PC-3 (cell line): ENCODE results near the gene ATP2B2. TPM values are rescaled to one million over a fixed set of nuclear protein-coding genes. Genes with fewer than 3 reads are reported as not detected.

Source experiments
- ATAC-seq: fragments of 200-7000 bp; cut with Tn5 transposase; 2 replicates; pipeline ENCODE4 v1.9.1; 2020; ENCODE audit warnings: mild to moderate bottlenecking, moderate library complexity
- BruUV-seq: library from RNA; stranded (reverse); fragments of 400-500 nt; replicated peaks from 2 replicates; lab custom pipeline; 2021; lab: Mats Ljungman, UMichigan
- CTCF ChIA-PET: fragments of 300-600 bp; sonication (Branson Sonifier 250); formaldehyde crosslinking; loops from one replicate; lab custom pipeline; 2022; ENCODE audit warnings: antibody characterized with exemption; lab: Charles Lee
- POLR2A ChIA-PET: fragments of 300-600 bp; sonication (Branson Sonifier 250); formaldehyde crosslinking; loops from one replicate; lab custom pipeline; 2022; ENCODE audit warnings: antibody characterized with exemption; ENCODE audit not compliant: unreplicated experiment; lab: Charles Lee
- DNase-seq: peaks from one replicate; pipeline ENCODE4 v3.0.0-alpha.2; 2015
- H2AFZ ChIP-seq: fragments of 300-600 bp; sonication (generic); 2 replicates; pipeline ENCODE4 v1.6.0; 2016; ENCODE audit warnings: antibody characterized with exemption, low read length
- H3F3A ChIP-seq: fragments of 300-600 bp; sonication (generic); one replicate; pipeline ENCODE4 v1.6.0; 2017; ENCODE audit warnings: antibody characterized with exemption, low read length, control low read depth, mild to moderate bottlenecking; ENCODE audit not compliant: unreplicated experiment
- H3K27ac ChIP-seq: fragments of 300-600 bp; sonication (generic); 2 replicates; pipeline ENCODE4 v1.5.1; 2016; ENCODE audit warnings: mild to moderate bottlenecking, low read length
- H3K27me3 ChIP-seq: fragments of 300-600 bp; sonication (generic); 2 replicates; pipeline ENCODE4 v1.6.1; 2016; ENCODE audit warnings: low read length, mixed read lengths
- H3K36me3 ChIP-seq: fragments of 300-600 bp; sonication (generic); 2 replicates; pipeline ENCODE4 v1.6.1; 2016; ENCODE audit warnings: low read depth, mixed run types, low read length, mixed read lengths
- H3K4me1 ChIP-seq: fragments of 300-600 bp; sonication (generic); 2 replicates; pipeline ENCODE4 v1.5.1; 2016; ENCODE audit warnings: low read length; ENCODE audit not compliant: insufficient read depth
- H3K4me2 ChIP-seq: fragments of 300-600 bp; sonication (generic); 2 replicates; pipeline ENCODE4 v1.6.0; 2016; ENCODE audit warnings: low read length
- H3K4me3 ChIP-seq: fragments of 300-600 bp; sonication (generic); 2 replicates; pipeline ENCODE4 v1.5.1; 2016; ENCODE audit warnings: mild to moderate bottlenecking, low read length, mixed read lengths
- H3K79me2 ChIP-seq: fragments of 300-600 bp; sonication (generic); 2 replicates; pipeline ENCODE4 v1.6.1; 2017; ENCODE audit warnings: low read length, mixed read lengths
- H3K9ac ChIP-seq: fragments of 300-600 bp; sonication (generic); 2 replicates; pipeline ENCODE4 v1.6.0; 2016; ENCODE audit warnings: mild to moderate bottlenecking, low read length
- H3K9me2 ChIP-seq: fragments of 300-600 bp; sonication (generic); replicated peaks from 2 replicates; pipeline ENCODE4 v1.6.1; 2016; ENCODE audit warnings: mixed run types, low read length, mixed read lengths
- H3K9me3 ChIP-seq: fragments of 300-600 bp; sonication (generic); 2 replicates; pipeline ENCODE4 v1.6.1; 2016; ENCODE audit warnings: low read length, mixed read lengths
- H4K20me1 ChIP-seq: fragments of 300-600 bp; sonication (generic); 2 replicates; pipeline ENCODE4 v1.6.1; 2016; ENCODE audit warnings: low read length, mixed read lengths
- EZH2 ChIP-seq: fragments of 300-600 bp; sonication (generic); IDR thresholded peaks from one replicate; pipeline ENCODE4 v1.6.1; 2017; ENCODE audit warnings: antibody characterized with exemption, mild to moderate bottlenecking, low read length; ENCODE audit not compliant: unreplicated experiment
- EZH2phosphoT487 ChIP-seq: fragments of 300-600 bp; sonication (generic); IDR thresholded peaks from 2 replicates; pipeline ENCODE4 v1.6.1; 2018; ENCODE audit warnings: mild to moderate bottlenecking, antibody characterized with exemption, low read length, borderline replicate concordance
- intact Hi-C: fragments of 100-400 bp; cut with micrococcal nuclease; formaldehyde crosslinking; loops from 2 replicates; pipeline ENCODE4 v1.9.0; 2023
- total RNA-seq: library from RNA; depleted of rRNA; stranded (reverse); fragments of >200 nt; gene quantifications from 2 replicates; pipeline ENCODE4 v1.2.3, GENCODE V29; 2014
- TF ChIP-seq, protein P1 (sequence below): fragments of 300-600 bp; sonication (generic); conservative IDR thresholded peaks from 2 replicates; pipeline ENCODE4 v1.5.1; 2017; ENCODE audit warnings: antibody characterized with exemption, low read depth, mild to moderate bottlenecking, low read length

The ATP2B2 gene
- total RNA-seq, 1 experiment from 2014 or later: not detected

DNA sequence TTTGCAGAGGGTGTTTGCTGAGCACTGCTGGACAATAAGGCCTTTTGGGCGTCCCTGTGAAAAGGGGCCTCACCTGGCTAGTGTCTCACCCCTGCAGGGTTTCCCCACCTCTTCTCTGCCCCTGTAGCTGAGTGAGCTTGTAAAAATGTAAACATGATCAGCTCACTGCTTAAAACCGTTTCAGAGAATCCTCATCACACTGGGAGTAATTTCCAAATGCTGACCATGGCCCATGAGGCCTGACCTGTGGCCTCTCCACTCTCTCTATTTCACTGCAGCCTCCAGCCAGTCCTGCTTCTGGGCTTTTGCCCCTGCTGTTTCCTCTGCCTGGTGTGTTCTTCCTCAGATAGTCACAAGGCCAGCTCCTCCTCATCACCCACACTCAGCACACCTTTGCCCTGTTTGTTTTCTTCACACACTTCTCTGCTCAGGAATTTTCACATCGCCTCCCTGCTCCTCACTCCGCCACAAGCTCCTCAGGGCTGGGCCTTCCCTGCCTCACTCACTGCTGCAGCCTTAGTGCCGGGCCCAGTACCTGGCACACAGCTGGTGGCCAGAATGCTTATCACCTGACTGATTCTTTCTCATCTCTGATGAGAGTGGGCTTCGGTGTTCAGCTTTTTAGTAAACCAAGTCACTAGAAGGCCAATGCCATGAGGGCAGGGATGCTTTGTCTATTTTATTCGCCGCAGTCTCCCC is 105.2 kb downstream of the ATP2B2 start:
- Histone ChIP-seq H3K4me2 (no peak overlapping the region), H3K9ac (no peak overlapping the region), H3K27ac (no peak overlapping the region), H3K36me3 (no peaks in the 10 kb centered on the region), H3K9me2 (no peaks in the 10 kb centered on the region), H3K79me2 (no peaks in the 10 kb centered on the region), H4K20me1 (no peaks in the 10 kb centered on the region), H3K4me1 (no peaks in the 10 kb centered on the region), H3F3A (no peaks in the 10 kb centered on the region), H3K27me3 (no peaks in the 10 kb centered on the region), H3K9me3 (no peaks in the 10 kb centered on the region), H2AFZ (no peak overlapping the region), H3K4me3 (no peak overlapping the region)
- ChIA-PET CTCF (no interaction called here), POLR2A (no interaction called here)
- TF ChIP-seq EZH2 (no peak), EZH2phosphoT487 (no peak)
- TF ChIP-seq, protein P1, sequence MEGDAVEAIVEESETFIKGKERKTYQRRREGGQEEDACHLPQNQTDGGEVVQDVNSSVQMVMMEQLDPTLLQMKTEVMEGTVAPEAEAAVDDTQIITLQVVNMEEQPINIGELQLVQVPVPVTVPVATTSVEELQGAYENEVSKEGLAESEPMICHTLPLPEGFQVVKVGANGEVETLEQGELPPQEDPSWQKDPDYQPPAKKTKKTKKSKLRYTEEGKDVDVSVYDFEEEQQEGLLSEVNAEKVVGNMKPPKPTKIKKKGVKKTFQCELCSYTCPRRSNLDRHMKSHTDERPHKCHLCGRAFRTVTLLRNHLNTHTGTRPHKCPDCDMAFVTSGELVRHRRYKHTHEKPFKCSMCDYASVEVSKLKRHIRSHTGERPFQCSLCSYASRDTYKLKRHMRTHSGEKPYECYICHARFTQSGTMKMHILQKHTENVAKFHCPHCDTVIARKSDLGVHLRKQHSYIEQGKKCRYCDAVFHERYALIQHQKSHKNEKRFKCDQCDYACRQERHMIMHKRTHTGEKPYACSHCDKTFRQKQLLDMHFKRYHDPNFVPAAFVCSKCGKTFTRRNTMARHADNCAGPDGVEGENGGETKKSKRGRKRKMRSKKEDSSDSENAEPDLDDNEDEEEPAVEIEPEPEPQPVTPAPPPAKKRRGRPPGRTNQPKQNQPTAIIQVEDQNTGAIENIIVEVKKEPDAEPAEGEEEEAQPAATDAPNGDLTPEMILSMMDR: no peak
- no TSS peak for BruUV-seq
- intact Hi-C loops: no loop called here
- no peak for DNase-seq
- ATAC-seq: no peak

DNA sequence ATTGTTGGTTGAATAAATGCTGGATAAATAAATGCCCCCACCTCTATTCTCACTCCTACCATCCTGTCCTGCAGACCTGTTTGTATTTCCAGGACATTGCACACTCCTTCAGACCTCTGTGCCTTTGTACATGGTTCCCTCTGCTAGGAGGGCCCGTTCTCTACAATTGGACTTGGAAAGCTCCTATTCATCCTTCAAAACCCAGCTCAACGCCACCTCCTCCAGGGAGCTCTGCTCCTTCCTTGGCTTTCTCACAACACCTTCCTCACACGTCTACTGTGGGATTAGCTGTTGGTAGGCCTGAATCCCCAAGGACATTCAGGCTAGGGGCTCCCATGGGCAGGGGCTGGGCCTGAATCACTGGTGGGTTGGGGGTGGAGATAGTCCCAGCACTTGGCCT is 105.8 kb downstream of the ATP2B2 start:
- Histone ChIP-seq H2AFZ (no peak overlapping the region), H3K4me2 (no peak overlapping the region), H3K4me1 (no peaks in the 10 kb centered on the region), H4K20me1 (no peaks in the 10 kb centered on the region), H3K4me3 (no peak overlapping the region), H3K9me3 (no peaks in the 10 kb centered on the region), H3F3A (no peaks in the 10 kb centered on the region), H3K9ac (no peak overlapping the region), H3K79me2 (no peaks in the 10 kb centered on the region), H3K27me3 (no peaks in the 10 kb centered on the region), H3K9me2 (no peaks in the 10 kb centered on the region), H3K36me3 (no peaks in the 10 kb centered on the region), H3K27ac (no peak overlapping the region)
- ChIA-PET CTCF (no interaction called here), POLR2A (no interaction called here)
- no TSS peak for BruUV-seq
- ATAC-seq (no peak), DNase-seq (no peak)
- intact Hi-C loops: no loop called here
- TF ChIP-seq, protein P1: no peak
- TF ChIP-seq EZH2phosphoT487: no peak
- TF ChIP-seq EZH2: no peak

DNA sequence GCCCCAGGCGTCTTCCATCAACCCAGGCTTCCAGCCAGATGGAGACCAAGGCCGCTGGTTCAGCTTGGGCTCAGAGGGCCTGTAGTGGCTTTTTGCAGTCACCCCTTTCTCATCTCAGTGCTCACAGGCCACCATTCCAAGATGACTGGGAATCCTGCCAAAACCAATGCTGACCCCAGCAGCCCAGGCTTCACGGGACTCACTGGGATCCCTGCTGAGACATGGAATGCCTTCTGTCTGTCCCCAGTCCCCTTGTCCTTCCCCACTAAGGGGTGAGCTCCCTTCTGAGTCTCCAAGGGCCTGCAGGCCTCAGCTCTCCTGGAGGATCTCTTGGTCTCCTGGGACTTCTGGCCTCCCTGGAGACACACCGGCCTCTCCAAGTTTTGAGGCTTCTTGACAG is 107.0 kb downstream of the ATP2B2 start:
- no peak overlapping the region for H3K27ac ChIP-seq
- no peaks in the 10 kb centered on the region for H3K36me3 ChIP-seq
- no peaks in the 10 kb centered on the region for H4K20me1 ChIP-seq
- ATAC-seq: no peak
- no peaks in the 10 kb centered on the region for H3K4me1 ChIP-seq
- H3K27me3 ChIP-seq: no peaks in the 10 kb centered on the region
- H3K4me3 ChIP-seq: no peak overlapping the region
- no peak overlapping the region for H2AFZ ChIP-seq
- intact Hi-C loops: no loop called here
- ChIA-PET CTCF (no interaction called here), POLR2A (no interaction called here)
- no peaks in the 10 kb centered on the region for H3K79me2 ChIP-seq
- BruUV-seq: no TSS peak
- no peak overlapping the region for H3K9ac ChIP-seq
- no peaks in the 10 kb centered on the region for H3F3A ChIP-seq
- no peaks in the 10 kb centered on the region for H3K9me2 ChIP-seq
- no peak for TF ChIP-seq EZH2phosphoT487
- TF ChIP-seq, protein P1: no peak
- TF ChIP-seq EZH2: no peak
- H3K9me3 ChIP-seq: no peaks in the 10 kb centered on the region
- no peak for DNase-seq
- no peak overlapping the region for H3K4me2 ChIP-seq
